ENCODE data around the gene DPPA5. TPM values are rescaled to one million over a fixed set of nuclear protein-coding genes. Genes with fewer than 3 reads are reported as not detected.

The DPPA5 gene
- total and polyA plus RNA-seq, 2 of the 13 experiments (the other 11 are each of a cell fraction or from before 2014, with no cell fraction given): not detected

DNA sequence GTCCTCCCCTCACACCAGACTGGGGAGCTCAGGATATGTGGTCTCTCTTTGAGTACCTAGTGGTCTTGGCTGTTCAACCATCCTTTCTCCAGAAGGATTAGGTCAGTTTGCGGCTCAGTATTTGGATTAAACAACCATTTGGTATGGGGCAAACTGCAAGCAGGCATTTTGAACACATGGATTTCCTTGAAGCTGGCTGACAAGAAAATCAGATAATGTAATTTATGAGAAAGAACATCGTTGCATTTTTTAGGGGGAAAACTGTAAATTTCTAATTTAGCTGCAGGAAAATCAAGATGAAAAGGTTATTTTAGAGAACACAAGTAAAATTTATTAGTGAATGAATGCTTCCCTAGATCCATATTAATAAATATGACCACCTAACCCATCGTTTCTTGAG, 25.3 kb downstream of the DPPA5 start:
- H3K36me3 ChIP-seq (replicated peaks in 1 of 2; ENCODE audit: control insufficient read depth in 1 of 2, insufficient read depth in 2 of 2, low read length in 2 of 2): no peaks in the 10 kb centered on the region
- peaks cover 0 to 6% of the 10 kb centered on the region in 2 experiments; a peak in 2 of 5 replicates for H3K27me3 ChIP-seq (ENCODE audit: control insufficient read depth in 1 of 2, insufficient read depth in 2 of 2, low read length in 2 of 2)
- ChIA-PET CTCF (ENCODE audit: low intra/inter-chr PET ratio, low total read pairs) (no interaction called here), POLR2A (no interaction called here)
- H3K9ac ChIP-seq (ENCODE audit: insufficient read depth, low read depth, low read length): no peak overlapping the region
- no peak for DNase-seq (ENCODE audit: low spot score)
- H3K4me2 ChIP-seq (ENCODE audit: low read depth, low read length): no peak overlapping the region
- no peak for FAIRE-seq
- ATAC-seq: no peak
- no peaks in the 10 kb centered on the region for H3K4me1 ChIP-seq (ENCODE audit: insufficient read depth, low read length)
- in situ Hi-C loops (cut with HindIII; ENCODE audit: extremely low pct_ligation_motif_present, low pct_unique_long_range_greater_than_20kb): loop anchor here (5.0 kb wide), 1 partner anchor 41 kb away; no protein-coding TSS in a partner anchor
- no peaks in the 10 kb centered on the region for H4K20me1 ChIP-seq (ENCODE audit: insufficient read depth, low read length)
- WGBS (ENCODE audit: low lambda C conversion rate): 1% methylated on average over 3 of the region's 3 CpGs
- no peaks in the 10 kb centered on the region for H3K9me3 ChIP-seq (ENCODE audit: low read length)
- no peaks in the 10 kb centered on the region for H3K79me2 ChIP-seq (ENCODE audit: insufficient read depth, low read length)
- H2AFZ ChIP-seq (ENCODE audit: low read length): no peak overlapping the region
- H3K4me3 ChIP-seq (replicated peaks in 1 of 3; ENCODE audit: insufficient read depth in 1 of 3, low read depth in 2 of 3, low read length in 3 of 3): no peak overlapping the region
- no TSS peak for BruUV-seq (replicated peaks)
- TF ChIP-seq, protein P1, sequence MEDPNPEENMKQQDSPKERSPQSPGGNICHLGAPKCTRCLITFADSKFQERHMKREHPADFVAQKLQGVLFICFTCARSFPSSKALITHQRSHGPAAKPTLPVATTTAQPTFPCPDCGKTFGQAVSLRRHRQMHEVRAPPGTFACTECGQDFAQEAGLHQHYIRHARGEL (CRISPR knock-in tag; IDR thresholded peaks at IDR 0.05): no peak
- TF ChIP-seq POLR2AphosphoS2 (IDR thresholded peaks at IDR 0.05; ENCODE audit: low read depth, low read length): no peak
- TF ChIP-seq, protein P2, sequence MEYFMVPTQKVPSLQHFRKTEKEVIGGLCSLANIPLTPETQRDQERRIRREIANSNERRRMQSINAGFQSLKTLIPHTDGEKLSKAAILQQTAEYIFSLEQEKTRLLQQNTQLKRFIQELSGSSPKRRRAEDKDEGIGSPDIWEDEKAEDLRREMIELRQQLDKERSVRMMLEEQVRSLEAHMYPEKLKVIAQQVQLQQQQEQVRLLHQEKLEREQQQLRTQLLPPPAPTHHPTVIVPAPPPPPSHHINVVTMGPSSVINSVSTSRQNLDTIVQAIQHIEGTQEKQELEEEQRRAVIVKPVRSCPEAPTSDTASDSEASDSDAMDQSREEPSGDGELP (IDR thresholded peaks at IDR 0.05; ENCODE audit: borderline replicate concordance, low read depth): no peak
- intact Hi-C loops (cut with micrococcal nuclease; ENCODE audit: unreplicated experiment): no loop called here
- no peak overlapping the region for H3K27ac ChIP-seq (ENCODE audit: extremely low read length, insufficient read depth, low read length)

DNA sequence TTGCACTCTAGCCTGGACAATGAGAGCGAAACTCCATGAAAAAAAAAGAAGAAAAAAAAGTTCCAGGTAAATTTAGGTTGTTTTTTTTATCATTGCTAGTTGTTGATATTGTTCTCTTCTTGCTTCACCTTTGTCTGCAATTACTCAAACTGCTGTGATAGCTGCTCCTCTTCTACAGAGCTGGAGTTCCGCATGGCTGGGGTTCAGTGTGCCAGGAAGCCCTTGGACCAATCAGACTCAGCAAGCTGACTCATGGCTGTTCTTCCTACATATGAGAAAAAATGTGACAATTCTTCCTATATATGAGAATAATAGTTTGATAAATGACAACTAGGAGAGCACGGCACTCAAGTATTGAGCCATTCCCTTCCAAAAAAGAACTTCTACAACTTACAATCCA, 28.4 kb downstream of the DPPA5 start:
- in situ Hi-C loops (cut with HindIII; ENCODE audit: extremely low pct_ligation_motif_present, low pct_unique_long_range_greater_than_20kb): loop anchor here (5.0 kb wide), 1 partner anchor 38 kb away; no protein-coding TSS in a partner anchor
- WGBS (ENCODE audit: low lambda C conversion rate): 62% methylated on average over 3 of the region's 3 CpGs
- intact Hi-C loops (cut with micrococcal nuclease; ENCODE audit: unreplicated experiment): loop anchor here (1.0 kb wide), 1 partner anchor 40 kb away; no protein-coding TSS in a partner anchor
- Histone ChIP-seq H4K20me1 (ENCODE audit: insufficient read depth, low read length) (no peaks in the 10 kb centered on the region), H3K4me2 (ENCODE audit: low read depth, low read length) (no peak overlapping the region), H3K9ac (ENCODE audit: insufficient read depth, low read depth, low read length) (no peak overlapping the region), H3K4me1 (ENCODE audit: insufficient read depth, low read length) (no peaks in the 10 kb centered on the region), H3K79me2 (ENCODE audit: insufficient read depth, low read length) (no peaks in the 10 kb centered on the region), H3K27ac (ENCODE audit: extremely low read length, insufficient read depth, low read length) (no peak overlapping the region), H2AFZ (ENCODE audit: low read length) (no peak overlapping the region), H3K9me3 (ENCODE audit: low read length) (no peaks in the 10 kb centered on the region), H3K27me3 (ENCODE audit: control insufficient read depth in 1 of 2, insufficient read depth in 2 of 2, low read length in 2 of 2) (peaks cover 0 to 6% of the 10 kb centered on the region in 2 experiments; a peak in 1 of 5 replicates), H3K36me3 (replicated peaks in 1 of 2; ENCODE audit: control insufficient read depth in 1 of 2, insufficient read depth in 2 of 2, low read length in 2 of 2) (no peaks in the 10 kb centered on the region), H3K4me3 (replicated peaks in 1 of 3; ENCODE audit: insufficient read depth in 1 of 3, low read depth in 2 of 3, low read length in 3 of 3) (no peak overlapping the region)
- ChIA-PET CTCF (ENCODE audit: low intra/inter-chr PET ratio, low total read pairs) (interaction anchor here (1.8 kb wide), 1 partner anchor 913 kb away, joined by 12 read pairs; no protein-coding TSS in a partner anchor), POLR2A (no interaction called here)
- no peak for TF ChIP-seq ZEB1 (IDR thresholded peaks at IDR 0.05; ENCODE audit: insufficient replicate concordance, low read depth)
- no peak for TF ChIP-seq ZNF556 (CRISPR knock-in tag; IDR thresholded peaks at IDR 0.05; ENCODE audit: borderline replicate concordance)
- TF ChIP-seq RFX3 (CRISPR knock-in tag; IDR thresholded peaks at IDR 0.05): no peak
- TF ChIP-seq ZZZ3 (CRISPR knock-in tag; IDR thresholded peaks at IDR 0.05; ENCODE audit: borderline replicate concordance): no peak
- TF ChIP-seq MEIS2 (CRISPR knock-in tag; IDR thresholded peaks at IDR 0.05): no peak
- TF ChIP-seq ZNF230 (CRISPR knock-in tag; IDR thresholded peaks at IDR 0.05): no peak
- TF ChIP-seq ZNF17 (CRISPR knock-in tag; IDR thresholded peaks at IDR 0.05): no peak
- TF ChIP-seq, protein P3, sequence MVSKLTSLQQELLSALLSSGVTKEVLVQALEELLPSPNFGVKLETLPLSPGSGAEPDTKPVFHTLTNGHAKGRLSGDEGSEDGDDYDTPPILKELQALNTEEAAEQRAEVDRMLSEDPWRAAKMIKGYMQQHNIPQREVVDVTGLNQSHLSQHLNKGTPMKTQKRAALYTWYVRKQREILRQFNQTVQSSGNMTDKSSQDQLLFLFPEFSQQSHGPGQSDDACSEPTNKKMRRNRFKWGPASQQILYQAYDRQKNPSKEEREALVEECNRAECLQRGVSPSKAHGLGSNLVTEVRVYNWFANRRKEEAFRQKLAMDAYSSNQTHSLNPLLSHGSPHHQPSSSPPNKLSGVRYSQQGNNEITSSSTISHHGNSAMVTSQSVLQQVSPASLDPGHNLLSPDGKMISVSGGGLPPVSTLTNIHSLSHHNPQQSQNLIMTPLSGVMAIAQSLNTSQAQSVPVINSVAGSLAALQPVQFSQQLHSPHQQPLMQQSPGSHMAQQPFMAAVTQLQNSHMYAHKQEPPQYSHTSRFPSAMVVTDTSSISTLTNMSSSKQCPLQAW (CRISPR knock-in tag; IDR thresholded peaks at IDR 0.05): no peak
- TF ChIP-seq ZFP37 (CRISPR knock-in tag; IDR thresholded peaks at IDR 0.05; ENCODE audit: borderline replicate concordance): no peak
- TF ChIP-seq EHMT2 (IDR thresholded peaks at IDR 0.05; ENCODE audit: borderline replicate concordance, low read depth, low read length): no peak
- no peak for ATAC-seq
- no peak for DNase-seq (ENCODE audit: low spot score)
- BruUV-seq (replicated peaks): no TSS peak
- FAIRE-seq: no peak

Data from HepG2 (cell line).